HG03432 (cell line): ENCODE data around the gene FANCL.
"Not testable (repeated sequence)": the region's sequence is repeated elsewhere in the genome, so short reads cannot be mapped to it uniquely, and the experiment has no call there.

Experiments
- ATAC-seq: cut with Tn5 transposase; IDR thresholded peaks from one replicate; pipeline ENCODE4 v1.9.1; 2021; ENCODE audit warnings: mild to moderate bottlenecking, moderate library complexity; ENCODE audit not compliant: unreplicated experiment

FANCL gene

DNA sequence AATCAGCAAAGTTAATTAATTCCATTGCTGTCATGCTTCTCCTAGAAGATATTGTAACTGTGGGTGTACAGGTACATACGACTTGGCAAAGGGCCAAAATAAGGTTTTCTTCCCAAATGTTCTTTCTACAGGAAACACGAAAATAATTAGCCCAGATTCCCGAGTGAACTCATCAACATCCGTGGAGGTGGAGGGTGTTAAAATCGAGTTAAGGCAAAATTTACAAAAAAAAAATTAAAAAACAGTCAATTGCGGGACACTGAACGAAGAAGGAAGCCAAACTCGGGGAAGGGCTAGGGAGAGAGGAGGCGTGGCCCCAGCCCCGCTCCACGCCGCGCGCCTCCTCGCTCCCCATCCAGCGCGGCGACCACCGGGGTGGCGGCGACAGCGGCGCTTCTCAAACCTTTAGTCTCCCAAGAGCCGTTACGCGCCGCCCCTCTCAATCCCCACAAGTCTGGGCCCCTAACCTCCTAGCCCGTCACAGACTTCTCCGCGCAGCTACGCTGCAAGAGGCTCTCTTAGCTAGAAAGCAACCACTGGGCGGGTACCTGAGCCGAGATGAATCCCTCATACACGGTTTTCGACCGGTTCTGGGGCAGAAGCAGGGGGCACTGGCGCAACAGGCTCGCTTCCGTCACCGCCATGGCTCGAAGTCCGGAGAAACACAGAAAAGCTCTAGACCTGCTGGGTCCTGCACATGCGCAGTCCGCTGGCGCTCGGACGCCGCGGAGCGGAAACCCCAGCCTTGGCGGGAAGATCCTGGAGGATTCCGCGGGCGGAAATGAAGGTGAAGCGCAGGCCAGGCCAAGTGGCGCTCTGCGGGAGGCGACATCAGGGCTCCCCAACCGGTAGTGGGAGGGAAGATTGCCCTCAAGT is at the start of gene FANCL:
TSS of gene FANCL (minus strand) at position 656 of the 876 bp plus-strand sequence. CDS start at position 644, 12 bp downstream.
- ATAC-seq: peak; percentile 83

DNA sequence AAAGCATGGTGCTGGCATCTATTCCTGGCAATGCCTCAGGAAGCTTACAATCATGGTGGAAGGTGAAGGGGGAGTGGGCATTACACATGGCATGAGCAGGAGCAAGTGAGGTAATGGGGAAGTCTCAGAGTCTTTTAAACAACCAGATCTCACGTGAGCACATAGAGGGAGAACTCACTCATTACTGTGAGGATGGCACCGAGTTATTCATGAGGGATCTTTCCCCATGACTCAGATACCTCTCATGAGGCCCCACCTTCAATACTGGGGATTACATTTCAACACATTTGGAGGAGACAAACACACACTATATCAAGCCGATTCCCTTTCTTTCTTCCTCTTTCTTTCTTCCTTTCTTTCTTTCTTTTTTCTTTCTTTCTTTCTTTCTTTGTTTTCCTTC is 47.9 kb upstream of the FANCL start:
- ATAC-seq: no peak

DNA sequence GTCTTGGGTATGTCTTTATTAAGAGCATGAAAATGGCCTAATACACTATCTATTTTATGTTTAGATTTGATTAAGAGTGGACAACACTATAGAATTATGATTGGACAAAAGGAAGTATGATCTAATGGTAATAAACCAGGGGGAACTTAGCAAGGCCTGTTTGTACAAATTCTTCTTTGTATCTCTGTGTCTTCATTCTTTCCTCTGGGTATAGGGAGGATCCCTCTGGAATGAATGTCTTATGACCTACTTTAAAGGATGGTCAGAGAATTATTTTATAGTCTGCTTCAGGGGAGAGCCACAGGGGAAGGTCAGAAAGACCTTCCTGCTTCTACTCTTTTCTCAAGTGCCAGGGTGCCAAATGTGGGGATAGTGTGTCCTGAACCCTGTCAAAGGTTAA is 42.8 kb upstream of the FANCL start:
- ATAC-seq: no peak

DNA sequence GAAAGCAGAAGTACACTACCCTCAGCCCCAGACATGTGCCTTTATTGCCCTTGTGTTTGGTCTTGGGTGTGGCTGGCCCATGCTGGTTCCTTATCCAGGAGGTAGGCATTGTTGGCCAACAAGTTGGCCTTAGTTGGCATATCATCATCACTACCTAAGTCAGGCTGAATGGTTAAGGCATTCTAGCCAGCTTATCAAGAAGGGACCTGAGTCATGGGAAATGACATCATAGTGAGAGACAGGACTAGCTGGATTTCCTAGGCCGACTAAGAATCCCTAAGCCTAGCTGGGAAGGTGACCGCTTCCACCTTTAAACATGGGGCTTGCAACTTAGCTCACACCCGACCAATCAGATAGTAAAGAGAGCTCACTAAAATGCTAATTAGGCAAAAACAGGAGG is 34.0 kb upstream of the FANCL start:
- ATAC-seq: not testable (repeated sequence)

DNA sequence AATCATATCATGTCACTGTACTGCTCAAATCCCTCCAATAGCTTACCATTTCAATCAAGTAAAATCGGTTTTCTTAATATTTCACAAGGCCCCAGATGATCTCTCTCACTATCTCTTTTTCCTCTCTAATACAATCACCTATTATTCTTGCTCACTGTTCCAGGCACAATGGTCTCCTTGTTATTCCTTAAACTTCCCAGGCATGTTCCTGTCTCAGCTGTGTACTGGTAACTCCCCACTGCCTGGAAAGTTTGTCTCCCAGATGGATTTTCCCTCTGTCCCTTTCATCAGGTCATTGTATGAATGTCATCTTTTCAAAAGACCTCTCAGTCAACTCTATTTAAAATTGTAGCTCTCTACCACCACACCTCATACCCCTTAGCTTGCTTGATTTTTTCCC is 30.7 kb upstream of the FANCL start:
- no peak for ATAC-seq

DNA sequence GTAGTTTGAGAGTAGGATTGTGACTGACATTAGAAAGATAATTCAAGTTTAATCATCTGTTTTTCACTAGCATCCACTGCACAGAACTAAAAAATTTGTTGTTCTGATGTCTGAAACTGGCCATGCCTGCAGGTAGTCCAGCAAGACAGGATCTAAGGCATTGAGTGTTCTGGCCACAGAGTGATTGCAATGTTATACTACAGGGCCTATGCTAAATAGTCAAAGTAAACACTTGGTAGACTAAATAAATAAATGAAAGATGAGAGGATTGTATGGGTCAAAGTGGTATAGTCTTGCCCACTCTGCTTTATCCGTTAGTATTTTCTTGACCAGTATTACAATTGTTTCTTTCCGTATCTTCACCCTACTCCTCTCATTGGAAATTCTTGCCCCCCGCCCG is 27.6 kb upstream of the FANCL start:
- no peak for ATAC-seq

DNA sequence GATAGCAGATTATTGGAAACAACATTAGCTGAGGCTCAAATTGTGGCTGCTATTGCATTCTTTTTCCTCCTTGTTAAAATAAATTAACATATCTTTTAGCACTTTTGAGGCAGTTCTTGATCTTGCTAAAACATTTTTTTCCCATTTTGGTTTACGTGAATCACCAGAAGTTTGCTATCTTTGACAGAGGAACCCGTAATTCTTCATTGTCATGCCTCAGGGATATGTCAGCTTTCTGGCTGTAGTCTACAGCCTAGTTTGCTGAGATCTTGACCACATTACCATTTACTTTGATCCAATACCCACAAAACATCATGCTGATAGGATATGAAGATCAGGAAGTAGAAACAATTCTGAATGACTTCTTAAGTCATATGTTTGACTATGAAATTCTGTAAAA is 25.1 kb upstream of the FANCL start:
- no peak for ATAC-seq

DNA sequence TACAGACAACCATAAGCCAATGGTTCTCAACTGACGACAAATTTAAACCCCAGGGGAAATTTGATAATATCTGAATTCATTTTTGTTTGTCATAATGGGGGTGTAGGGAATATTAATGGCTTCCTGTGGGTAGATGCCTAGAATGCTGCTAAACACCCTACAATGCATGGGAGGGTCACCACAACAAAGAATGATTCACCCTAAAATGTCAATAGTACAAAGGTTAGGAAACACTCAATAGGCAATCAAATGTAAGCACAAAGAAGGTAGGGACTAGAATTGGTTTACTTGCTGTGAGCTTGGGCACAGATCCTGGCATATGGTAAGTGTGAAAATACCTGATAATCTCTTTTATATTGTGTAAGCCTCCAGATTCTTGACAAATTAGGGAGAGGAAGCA is 20.1 kb upstream of the FANCL start:
- ATAC-seq: no peak

DNA sequence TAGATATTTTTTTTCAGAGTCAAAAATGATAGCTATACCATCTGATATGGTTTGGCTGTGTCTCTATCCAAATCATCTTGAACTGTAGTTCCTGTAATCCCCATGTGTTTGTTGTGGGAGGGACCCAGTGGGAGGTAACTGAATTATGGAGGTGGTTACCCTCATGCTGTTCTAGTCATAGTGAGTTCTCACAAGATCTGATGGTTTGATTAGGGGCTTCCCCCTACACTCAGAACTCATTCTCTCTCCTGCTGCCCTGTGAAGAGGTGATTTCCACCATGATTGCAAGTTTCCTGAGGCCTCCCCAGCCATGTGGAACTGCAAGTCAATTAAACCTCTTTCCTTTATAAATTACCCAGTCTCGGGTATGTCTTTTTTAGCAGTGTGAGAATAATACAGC is 17.3 kb upstream of the FANCL start:
- peak; percentile 77 for ATAC-seq

DNA sequence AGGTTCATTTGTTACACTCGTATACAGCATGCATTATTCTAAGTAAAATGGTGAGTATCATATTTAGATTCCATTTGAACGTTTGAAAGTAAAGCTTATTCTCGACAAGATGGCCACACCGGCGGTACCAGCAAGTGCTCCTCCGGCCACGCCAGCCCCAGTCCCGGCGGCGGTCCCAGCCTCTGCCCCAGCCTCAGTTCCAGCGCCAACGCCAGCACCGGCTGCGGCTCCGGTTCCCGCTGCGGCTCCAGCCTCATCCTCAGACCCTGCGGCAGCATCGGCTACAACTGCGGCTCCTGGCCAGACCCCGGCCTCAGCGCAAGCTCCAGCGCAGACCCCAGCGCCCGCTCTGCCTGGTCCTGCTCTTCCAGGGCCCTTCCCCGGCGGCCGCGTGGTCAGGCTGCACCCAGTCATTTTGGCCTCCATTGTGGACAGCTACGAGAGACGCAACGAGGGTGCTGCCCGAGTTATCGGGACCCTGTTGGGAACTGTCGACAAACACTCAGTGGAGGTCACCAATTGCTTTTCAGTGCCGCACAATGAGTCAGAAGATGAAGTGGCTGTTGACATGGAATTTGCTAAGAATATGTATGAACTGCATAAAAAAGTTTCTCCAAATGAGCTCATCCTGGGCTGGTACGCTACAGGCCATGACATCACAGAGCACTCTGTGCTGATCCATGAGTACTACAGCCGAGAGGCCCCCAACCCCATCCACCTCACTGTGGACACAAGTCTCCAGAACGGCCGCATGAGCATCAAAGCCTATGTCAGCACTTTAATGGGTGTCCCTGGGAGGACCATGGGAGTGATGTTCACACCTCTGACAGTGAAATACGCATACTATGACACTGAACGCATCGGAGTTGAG is 10.4 kb upstream of the FANCL start:
- not testable (repeated sequence) for ATAC-seq

DNA sequence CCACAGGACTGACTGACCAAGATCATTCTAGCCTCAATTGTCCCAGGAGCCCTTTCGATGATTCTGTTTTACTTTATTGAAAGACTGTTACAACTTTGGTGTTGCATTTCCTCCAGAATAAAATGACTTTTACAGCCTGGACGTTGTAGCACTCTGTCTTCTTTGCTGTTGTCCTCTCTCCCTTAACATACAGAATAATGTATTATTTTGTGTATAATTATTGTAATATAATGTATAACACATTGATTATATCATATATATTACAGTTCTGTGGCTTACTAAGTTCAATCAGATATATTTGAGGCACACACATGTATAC is 380 bp upstream of the FANCL start:
- no peak for ATAC-seq

DNA sequence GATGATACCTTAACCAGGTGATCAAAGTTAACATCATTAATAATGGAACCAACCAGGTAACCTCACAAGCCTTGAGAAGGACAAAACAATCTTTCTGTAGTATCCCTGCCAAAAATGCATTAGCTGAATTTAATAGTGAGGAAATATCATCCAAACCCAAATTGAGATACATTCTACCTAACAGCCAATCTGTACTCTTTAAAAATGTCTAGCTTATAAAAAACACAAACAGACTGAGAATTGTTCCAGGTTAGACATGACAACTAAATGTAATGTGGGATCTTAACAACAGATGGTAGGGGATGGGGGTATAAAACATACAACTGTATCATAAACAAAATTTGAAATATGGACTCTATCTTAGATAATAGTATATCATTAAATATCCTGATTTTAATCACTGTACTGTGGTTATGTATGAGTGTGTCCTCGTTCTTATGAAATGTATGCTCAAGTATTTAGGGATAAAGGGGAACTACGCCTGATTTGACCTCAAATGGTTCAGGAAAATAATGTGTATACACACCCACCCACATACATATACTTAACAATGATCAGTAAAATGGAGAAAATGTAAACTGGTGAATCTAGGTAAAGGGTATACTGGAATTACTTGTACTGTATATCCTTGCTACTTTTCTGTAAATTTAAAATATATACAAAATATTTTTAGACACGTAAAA is 1.7 kb downstream of the FANCL start:
- no peak for ATAC-seq

DNA sequence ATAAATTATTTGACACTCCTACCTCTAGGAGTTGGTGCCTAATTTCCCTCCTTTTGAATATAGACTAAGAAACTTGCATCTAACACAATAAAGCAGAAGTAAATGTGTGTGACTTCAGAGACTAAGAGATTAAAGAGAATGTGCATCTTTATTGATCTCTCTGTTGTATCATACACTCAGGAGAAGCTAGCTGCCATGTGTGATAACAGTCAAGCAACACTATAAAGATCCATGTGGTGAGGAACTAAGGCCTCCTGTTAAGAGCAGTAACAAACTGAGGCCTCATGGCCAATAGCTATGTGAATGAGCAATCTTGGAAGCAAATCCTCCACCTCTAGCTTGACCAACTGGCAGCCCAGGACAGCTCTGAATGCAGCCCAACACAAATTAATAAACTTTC is 3.4 kb downstream of the FANCL start:
- ATAC-seq: no peak

DNA sequence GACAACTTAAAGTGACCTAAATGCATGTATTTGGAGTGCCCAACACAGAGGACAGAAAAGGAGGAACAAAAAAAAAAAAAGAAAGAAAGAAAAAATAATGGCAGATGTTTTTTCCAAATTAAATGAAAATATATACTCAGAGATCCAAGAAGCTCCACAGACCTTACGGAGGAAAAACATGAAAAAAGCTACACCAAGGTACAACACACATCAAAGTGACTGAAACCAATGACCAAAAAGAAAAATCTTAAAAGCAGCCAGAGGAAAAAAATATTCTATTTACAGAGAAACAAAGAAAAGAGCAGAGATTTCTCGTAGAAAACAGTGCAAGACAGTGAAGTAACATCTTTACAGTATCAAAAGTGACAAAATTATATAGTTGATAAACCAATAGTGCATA is 5.1 kb downstream of the FANCL start:
- no peak for ATAC-seq

DNA sequence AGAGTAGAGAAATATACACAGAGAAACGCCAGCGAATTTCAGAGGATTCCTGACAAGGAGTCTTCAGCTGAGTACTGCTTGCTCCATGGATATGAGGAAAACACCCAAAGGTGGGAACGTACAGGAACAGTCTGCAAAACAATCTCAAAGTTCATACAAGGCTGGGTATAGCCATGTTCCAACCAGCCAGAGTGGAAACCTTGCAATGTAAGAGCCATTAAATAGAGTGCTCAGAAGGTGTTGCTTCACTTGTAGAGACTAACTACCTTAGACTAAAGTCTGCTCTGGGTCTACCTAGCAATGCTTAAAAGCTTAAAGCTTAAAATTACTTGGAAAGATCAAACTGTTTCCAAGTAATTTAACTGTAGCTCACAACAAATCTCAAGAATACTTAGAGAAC is 6.0 kb downstream of the FANCL start:
- no peak for ATAC-seq

DNA sequence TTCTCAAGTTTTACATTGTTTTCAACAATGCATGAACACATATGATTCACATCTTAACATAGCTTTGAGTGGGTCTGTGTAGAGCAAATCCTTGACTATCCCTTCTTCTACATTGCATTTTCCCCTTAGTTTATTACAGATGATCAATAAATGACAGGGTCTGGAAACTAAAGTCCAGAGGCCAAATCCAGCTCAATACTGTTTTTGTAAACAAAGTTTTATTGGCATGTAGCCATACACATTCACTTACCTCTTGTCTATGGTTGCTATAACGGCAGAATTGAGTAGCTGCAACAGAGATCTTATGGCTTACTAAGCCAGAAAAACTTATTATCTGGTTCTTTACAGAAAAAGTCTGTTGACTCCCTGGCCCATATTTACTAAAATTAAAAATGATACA is 12.8 kb downstream of the FANCL start:
- no peak for ATAC-seq

DNA sequence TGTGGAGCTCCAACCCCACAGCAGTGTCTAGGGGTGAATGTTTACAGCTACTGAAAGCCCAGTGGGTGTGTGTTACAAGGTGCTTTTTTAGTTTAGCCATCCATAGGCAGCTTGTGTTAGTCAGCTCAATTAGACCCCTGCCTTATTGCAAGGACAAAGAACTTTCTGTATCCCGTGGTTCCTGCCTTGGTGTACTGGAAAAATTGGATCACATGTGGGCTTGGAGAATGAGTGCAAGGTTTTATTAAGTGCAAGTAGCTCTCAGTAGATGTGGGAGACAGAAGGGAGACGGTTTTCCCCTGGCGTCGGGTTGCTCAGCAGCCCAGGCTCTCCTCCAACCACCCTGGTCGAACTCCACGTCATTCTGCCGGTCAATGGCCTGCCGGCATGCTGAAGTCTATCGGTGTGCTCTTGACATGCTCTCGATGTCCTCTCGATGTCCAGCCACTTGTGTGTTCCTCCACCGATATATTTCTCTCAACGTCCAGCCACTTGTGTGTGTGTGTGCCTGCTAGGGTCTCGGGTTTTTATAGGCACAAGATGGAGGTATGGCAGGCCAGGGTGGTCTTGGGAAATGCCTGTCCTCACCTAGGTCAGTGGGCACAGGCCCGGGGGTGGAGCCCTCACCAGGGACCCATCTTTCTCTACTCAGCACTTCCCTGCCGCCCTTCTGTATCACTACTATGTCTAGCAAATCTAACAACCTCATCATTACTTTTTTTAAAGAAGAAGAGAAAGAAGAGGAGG is 13.8 kb downstream of the FANCL start:
- no peak for ATAC-seq

DNA sequence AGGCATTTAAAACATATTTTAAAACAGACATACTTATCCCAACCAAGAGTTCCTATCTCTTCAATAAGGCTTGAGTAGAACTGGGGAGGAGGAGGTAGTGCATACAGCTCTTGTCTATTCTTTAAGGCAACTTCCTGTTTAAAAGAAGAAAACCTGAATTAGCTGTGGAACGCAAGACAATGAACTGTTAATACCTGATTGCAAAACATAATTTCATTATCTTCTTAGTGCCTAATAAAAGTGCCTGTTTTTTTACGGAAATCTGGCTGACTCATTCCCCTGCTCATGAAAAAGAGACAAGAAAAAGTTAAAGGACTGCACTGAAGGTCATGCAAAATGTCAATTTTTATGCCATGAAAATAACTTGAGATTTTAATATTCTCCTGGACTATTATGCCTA is 19.2 kb downstream of the FANCL start:
- ATAC-seq: no peak

DNA sequence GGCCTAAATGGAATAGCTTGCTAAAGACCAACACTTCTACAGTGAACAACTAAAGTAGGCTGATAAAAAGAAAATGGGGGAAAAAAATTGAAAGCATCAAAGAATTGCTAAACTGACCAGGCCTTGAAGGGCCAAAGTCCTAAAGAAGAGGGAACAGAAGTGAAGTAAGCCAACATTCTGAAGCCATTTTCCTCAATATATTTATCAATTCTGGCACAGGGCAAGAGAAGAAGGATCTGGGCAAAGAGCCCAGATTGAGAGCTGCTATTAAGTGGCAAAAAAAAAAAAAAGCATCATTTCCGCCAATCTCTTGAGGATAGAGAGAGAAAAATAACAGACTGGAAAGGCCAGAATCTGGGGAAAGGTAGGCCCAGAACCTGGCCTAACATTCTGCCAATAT is 25.7 kb downstream of the FANCL start:
- no peak for ATAC-seq

DNA sequence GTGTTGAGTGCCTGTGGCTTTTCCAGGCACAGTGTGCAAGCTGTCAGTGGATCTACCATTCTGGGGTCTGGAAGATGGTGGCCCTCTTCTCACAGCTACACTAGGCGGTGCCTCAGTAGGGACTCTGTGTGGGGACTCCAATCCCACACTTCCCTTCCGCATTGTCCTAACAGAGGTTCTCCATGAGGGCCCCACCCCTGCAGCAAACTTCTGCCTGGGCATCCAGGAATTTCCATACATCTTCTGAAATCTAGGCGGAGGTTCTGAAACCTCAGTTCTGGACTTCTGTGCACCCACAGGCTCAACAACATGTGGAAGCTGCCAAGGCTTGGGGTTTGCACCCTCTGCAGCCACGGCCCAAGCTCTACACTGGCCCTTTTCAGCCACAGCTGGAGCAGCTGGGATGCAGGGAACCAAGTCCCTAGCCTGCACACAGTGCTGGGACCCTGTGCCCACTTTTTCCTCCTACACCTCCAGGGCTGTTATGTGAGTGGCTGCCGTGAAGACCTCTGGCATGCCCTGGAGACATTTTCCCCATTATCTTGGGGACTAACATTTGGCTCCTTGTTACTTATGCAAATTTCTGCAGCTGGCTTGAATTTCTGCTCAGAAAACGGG is 30.1 kb downstream of the FANCL start:
- not testable (repeated sequence) for ATAC-seq
